SK-N-MC (cell line): ENCODE data around the gene EREG.

Source experiments
- EZH2 ChIP-seq: fragments of 200-600 bp; sonication (generic); IDR thresholded peaks from one replicate; pipeline ENCODE4 v1.6.1; 2017; ENCODE audit warnings: antibody characterized with exemption
- POLR2AphosphoS5 ChIP-seq: IDR thresholded peaks from 2 replicates; pipeline ENCODE4 v1.6.1; 2012; ENCODE audit warnings: mild to moderate bottlenecking, low read depth, low read length, borderline replicate concordance

DNA sequence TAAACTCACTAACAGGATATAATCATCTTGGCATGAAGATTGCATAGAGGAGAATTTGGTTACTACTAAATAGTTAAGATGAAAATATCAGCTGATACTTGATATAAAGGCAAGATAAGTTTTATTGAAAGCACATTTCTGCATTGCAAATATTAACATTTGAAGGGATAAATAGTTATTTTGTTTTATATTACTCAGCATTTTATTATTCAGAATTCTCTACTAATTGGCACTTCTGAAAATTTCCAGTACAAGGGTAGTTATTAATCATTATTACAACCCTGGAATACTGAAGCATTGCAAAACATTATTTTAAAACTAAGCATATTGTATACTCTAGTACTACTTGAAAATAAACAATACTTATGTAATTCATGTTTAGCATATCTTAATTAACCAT lies 47.3 kb downstream of the EREG start:
- TF ChIP-seq EZH2, result no peak
- TF ChIP-seq POLR2AphosphoS5, result no peak
